H9 (cell line): ENCODE data around the gene FANCC. TPM values are rescaled to one million over a fixed set of nuclear protein-coding genes. Genes with fewer than 3 reads are reported as not detected.

ENCODE experiments used
- DNase-seq: peaks from one replicate; pipeline ENCODE4 v3.0.0-alpha.2; 2017
- H2AFZ ChIP-seq: one replicate; pipeline ENCODE4 v1.6.1; 2013; ENCODE audit warnings: mild to moderate bottlenecking, low read length, control low read depth, moderate library complexity
- H2AK5ac ChIP-seq: 2 replicates; pipeline ENCODE4 v1.6.1; 2013; ENCODE audit warnings: low read length, control low read depth, mixed read lengths; ENCODE audit not compliant: insufficient read length
- H2BK120ac ChIP-seq: one replicate; pipeline ENCODE4 v1.6.1; 2013; ENCODE audit warnings: low read depth, mild to moderate bottlenecking, low read length, control low read depth, inconsistent platforms; ENCODE audit not compliant: poor library complexity, severe bottlenecking
- H2BK12ac ChIP-seq: 2 replicates; pipeline ENCODE4 v1.6.1; 2013; ENCODE audit warnings: low read length, control low read depth, mixed read lengths, low read depth; ENCODE audit not compliant: insufficient read length
- H2BK15ac ChIP-seq: 2 replicates; pipeline ENCODE4 v1.6.1; 2013; ENCODE audit warnings: low read depth, low read length, control low read depth
- H2BK20ac ChIP-seq: one replicate; pipeline ENCODE4 v1.6.1; 2013; ENCODE audit warnings: low read depth, mild to moderate bottlenecking, low read length, control low read depth, inconsistent platforms; ENCODE audit not compliant: poor library complexity, severe bottlenecking
- H2BK5ac ChIP-seq: 2 replicates; pipeline ENCODE4 v1.6.1; 2013; ENCODE audit warnings: low read length, control low read depth, mixed read lengths; ENCODE audit not compliant: insufficient read length
- H3K14ac ChIP-seq: 2 replicates; pipeline ENCODE4 v1.6.1; 2013; ENCODE audit warnings: low read length, control low read depth; ENCODE audit not compliant: insufficient read depth
- H3K18ac ChIP-seq: 2 replicates; pipeline ENCODE4 v1.6.1; 2013; ENCODE audit warnings: low read depth, mild to moderate bottlenecking, mixed read lengths, low read length, control low read depth; ENCODE audit not compliant: insufficient read length
- H3K23ac ChIP-seq: 2 replicates; pipeline ENCODE4 v1.6.1; 2013; ENCODE audit warnings: low read length, control low read depth, mixed read lengths, low read depth; ENCODE audit not compliant: insufficient read length
- H3K23me2 ChIP-seq: 2 replicates; pipeline ENCODE4 v1.6.1; 2013; ENCODE audit warnings: low read depth, mild to moderate bottlenecking, mixed read lengths, low read length, control low read depth; ENCODE audit not compliant: insufficient read length, poor library complexity, severe bottlenecking
- H3K27ac ChIP-seq: 2 replicates; pipeline ENCODE4 v1.5.1; 2013; ENCODE audit warnings: low read length, control low read depth, mixed read lengths, low read depth; ENCODE audit not compliant: insufficient read length
- H3K27me3 ChIP-seq: 2 replicates; pipeline ENCODE4 v1.6.1; 2013; ENCODE audit warnings: low read length, control low read depth, inconsistent platforms; ENCODE audit not compliant: insufficient read depth
- H3K4ac ChIP-seq: 2 replicates; pipeline ENCODE4 v1.6.1; 2013; ENCODE audit warnings: low read depth, mild to moderate bottlenecking, control low read depth, inconsistent platforms, low read length, moderate library complexity
- H3K4me1 ChIP-seq: 2 replicates; pipeline ENCODE4 v1.6.1; 2013; ENCODE audit warnings: low read length, control low read depth, inconsistent platforms; ENCODE audit not compliant: insufficient read depth
- H3K4me2 ChIP-seq: 2 replicates; pipeline ENCODE4 v1.6.1; 2013; ENCODE audit warnings: low read length, control low read depth, mixed read lengths; ENCODE audit not compliant: insufficient read length, insufficient read depth
- H3K56ac ChIP-seq: 2 replicates; pipeline ENCODE4 v1.6.1; 2013; ENCODE audit warnings: low read depth, mild to moderate bottlenecking, mixed read lengths, low read length, control low read depth; ENCODE audit not compliant: insufficient read length
- H3K79me1 ChIP-seq: 2 replicates; pipeline ENCODE4 v1.6.1; 2013; ENCODE audit warnings: low read depth, mild to moderate bottlenecking, moderate library complexity, low read length, control low read depth, inconsistent platforms; ENCODE audit not compliant: insufficient read depth, poor library complexity, severe bottlenecking
- H3K79me2 ChIP-seq: 2 replicates; pipeline ENCODE4 v1.6.1; 2013; ENCODE audit warnings: low read length, control low read depth, inconsistent platforms; ENCODE audit not compliant: insufficient read depth
- H3K9ac ChIP-seq: 2 replicates; pipeline ENCODE4 v1.6.1; 2013; ENCODE audit warnings: low read length, control low read depth, mixed read lengths; ENCODE audit not compliant: insufficient read length; ENCODE audit errors: extremely low read depth
- H3K9me3 ChIP-seq: one replicate; pipeline ENCODE4 v1.6.1; 2013; ENCODE audit warnings: low read depth, low read length, inconsistent platforms; ENCODE audit not compliant: control insufficient read depth
- H3T11ph ChIP-seq: one replicate; pipeline ENCODE4 v1.6.1; 2013; ENCODE audit warnings: mild to moderate bottlenecking, low read length, control low read depth, inconsistent platforms
- H4K20me1 ChIP-seq: one replicate; pipeline ENCODE4 v1.6.1; 2013; ENCODE audit not compliant: control insufficient read depth, insufficient read length, insufficient read depth
- H4K5ac ChIP-seq: 2 replicates; pipeline ENCODE4 v1.6.1; 2013; ENCODE audit warnings: low read depth, mild to moderate bottlenecking, mixed read lengths, low read length, control low read depth; ENCODE audit not compliant: insufficient read length
- H4K8ac ChIP-seq: replicated peaks from 2 replicates; pipeline ENCODE4 v1.6.1; 2013; ENCODE audit warnings: low read length, control low read depth, mixed read lengths, low read depth; ENCODE audit not compliant: insufficient read length
- H4K91ac ChIP-seq: 2 replicates; pipeline ENCODE4 v1.6.1; 2013; ENCODE audit warnings: low read depth, mild to moderate bottlenecking, moderate library complexity, mixed read lengths, low read length, control low read depth; ENCODE audit not compliant: insufficient read length
- H3K27ac Mint-ChIP-seq, 3 experiments: 2 replicates in 2 of 3; 3 replicates in 1 of 3; pipeline ENCODE4 v1.8.0; 2020 to 2021; ENCODE audit warnings: mixed read lengths in 3 of 3, mild to moderate bottlenecking in 1 of 3, moderate library complexity in 1 of 3
- H3K27me3 Mint-ChIP-seq: 2 replicates; pipeline ENCODE4 v1.8.0; 2021; ENCODE audit warnings: low read depth, mild to moderate bottlenecking, moderate library complexity, mixed read lengths
- H3K36me3 Mint-ChIP-seq, 3 experiments: 2 replicates in 2 of 3; 3 replicates in 1 of 3; pipeline ENCODE4 v1.8.0; 2020 to 2021; ENCODE audit warnings: low read depth in 3 of 3, mixed read lengths in 3 of 3; ENCODE audit not compliant: insufficient read depth in 1 of 3
- H3K4me1 Mint-ChIP-seq, 2 experiments: 2 replicates each; pipeline ENCODE4 v1.8.0; 2020; ENCODE audit warnings: mixed read lengths in 2 of 2
- H3K4me3 Mint-ChIP-seq, 2 experiments: 2 replicates in 1 of 2; 3 replicates in 1 of 2; pipeline ENCODE4 v1.8.0; 2020 to 2021; ENCODE audit warnings: mild to moderate bottlenecking in 2 of 2, mixed read lengths in 2 of 2, moderate library complexity in 1 of 2
- H3K9me3 Mint-ChIP-seq, 2 experiments: 2 replicates in 1 of 2; 3 replicates in 1 of 2; pipeline ENCODE4 v1.8.0; 2020; ENCODE audit warnings: mild to moderate bottlenecking in 2 of 2, mixed read lengths in 2 of 2, moderate library complexity in 1 of 2
- CTCF ChIP-seq: fragments of 200-600 bp; sonication (generic); conservative IDR thresholded peaks from 3 replicates; pipeline ENCODE4 v1.8.0; 2021; ENCODE audit warnings: antibody characterized with exemption, mild to moderate bottlenecking
- WGBS: extraction: QIAGEN DNeasy Blood & Tissue Kit; methylation state at CpG from one replicate; pipeline ENCODE4 v1.1.7; 2013; ENCODE audit warnings: missing lambda C conversion rate, low lambda C conversion rate, mixed read lengths; ENCODE audit not compliant: insufficient read length; ENCODE audit errors: extremely low coverage; 5-methylcytosine and 5-hydroxymethylcytosine counted together
- total RNA-seq: library from RNA; stranded (reverse); gene quantifications from 2 replicates; pipeline ENCODE4 v1.2.1, GENCODE V29; 2021

FANCC gene
- total RNA-seq, 1 experiment from 2014 or later, result 14.6 TPM

GRCh38 chr9:95071450-95071849 lies 246.1 kb downstream of the FANCC start:
- no peak overlapping the region; a peak in 1 of 7 replicates for H3K27ac Mint-ChIP-seq
- no peak for TF ChIP-seq CTCF
- Histone ChIP-seq H2BK12ac (no peak overlapping the region), H3K23ac (no peak overlapping the region), H3K56ac (no peak overlapping the region), H3K9ac (no peak overlapping the region), H4K5ac (no peak overlapping the region), H2AFZ (no peak overlapping the region), H3K4ac (no peak overlapping the region), H4K91ac (no peak overlapping the region), H3K23me2 (no peaks in the 10 kb centered on the region), H2BK15ac (no peak overlapping the region), H3K9me3 (no peaks in the 10 kb centered on the region), H3K79me2 (no peaks in the 10 kb centered on the region), H2BK5ac (no peak overlapping the region), H3K14ac (no peak overlapping the region), H3K27me3 (no peaks in the 10 kb centered on the region), H4K20me1 (no peaks in the 10 kb centered on the region), H2AK5ac (no peak overlapping the region), H2BK20ac (no peak overlapping the region), H3K4me1 (no peaks in the 10 kb centered on the region; the same call in 1 of the 2 replicates), H3K27ac (no peak overlapping the region), H3T11ph (no peak overlapping the region), H4K8ac (no peak overlapping the region), H2BK120ac (no peak overlapping the region), H3K4me2 (no peak overlapping the region), H3K18ac (no peak overlapping the region), H3K79me1 (no peaks in the 10 kb centered on the region)
- no peaks in the 10 kb centered on the region for H3K9me3 Mint-ChIP-seq
- no CpG with 5 or more reads among the region's 5 CpGs for WGBS
- peaks cover 0 to 4% (median 3%) of the 10 kb centered on the region in 3 experiments; a peak in 2 of 7 replicates for H3K36me3 Mint-ChIP-seq
- no peak overlapping the region for H3K4me3 Mint-ChIP-seq
- H3K4me1 Mint-ChIP-seq, result peaks cover 7 to 8% of the 10 kb centered on the region in 2 experiments
- H3K27me3 Mint-ChIP-seq, result no peaks in the 10 kb centered on the region; the same call in 1 of the 2 replicates
- no peak for DNase-seq
